Stomach (tissue), 9 donors: ENCODE results near the gene TTC27. TPM values are rescaled to one million over a fixed set of nuclear protein-coding genes. Genes with fewer than 3 reads are reported as not detected.

ENCODE experiments used
- DNase-seq, 2 donors: peaks; one replicate each; pipeline versions ENCODE4 v3.0.0 to v3.0.0-alpha.2; 2013 to 2019
- H3K27ac ChIP-seq, 5 donors: fragments of 200-600 bp in 4 of 5; sonication (generic) in 4 of 5; one replicate each; pipeline ENCODE4 v1.5.1; 2013 to 2019; ENCODE audit warnings: mild to moderate bottlenecking in 1 of 5, moderate library complexity in 1 of 5
- H3K27me3 ChIP-seq, 3 donors: fragments of 200-600 bp; sonication (generic); one replicate each; pipeline ENCODE4 v1.5.1; 2017 to 2019; ENCODE audit warnings: mixed run types in 1 of 3
- H3K36me3 ChIP-seq, 4 donors: fragments of 200-600 bp; sonication (generic); 1 replicate in 3 of 4; 2 replicates in 1 of 4; pipeline ENCODE4 v1.5.1; 2016 to 2019
- H3K4me1 ChIP-seq, 4 donors: fragments of 200-600 bp; sonication (generic); one replicate each; pipeline ENCODE4 v1.5.1; 2016 to 2019
- H3K4me3 ChIP-seq, 4 donors: fragments of 200-600 bp; sonication (generic) in 3 of 4; one replicate each; pipeline ENCODE4 v1.5.1; 2016 to 2019; ENCODE audit warnings: mild to moderate bottlenecking in 1 of 4
- H3K9me3 ChIP-seq, 4 donors: fragments of 200-600 bp; sonication (generic); one replicate each; pipeline ENCODE4 v1.5.1; 2016 to 2019
- EP300 ChIP-seq: sonication (generic); formaldehyde crosslinking; IDR thresholded peaks from one replicate; pipeline ENCODE4 v1.6.1; 2017; ENCODE audit warnings: antibody characterized with exemption
- POLR2A ChIP-seq, 4 donors: fragments of 450-650 bp; IDR thresholded peaks; one replicate each; pipeline ENCODE4 v1.6.1; 2016; ENCODE audit warnings: antibody characterized with exemption in 4 of 4, control low read depth in 2 of 4, mild to moderate bottlenecking in 1 of 4, moderate library complexity in 1 of 4
- POLR2AphosphoS5 ChIP-seq, 3 donors: sonication (generic); formaldehyde crosslinking; IDR thresholded peaks; one replicate each; pipeline ENCODE4 v1.6.1; 2016; ENCODE audit warnings: antibody characterized with exemption in 3 of 3
- WGBS, 5 donors: extraction: QIAGEN DNeasy Blood & Tissue Kit in 3 of 5; methylation state at CpG; one replicate each; pipeline versions ENCODE4 v1.1.5 to v1.1.7; 2013 to 2018; 5-methylcytosine and 5-hydroxymethylcytosine counted together
- intact Hi-C: fragments of 100-400 bp; cut with DNase I; formaldehyde crosslinking; loops from one replicate; pipeline ENCODE4 v1.15.1; 2023; ENCODE audit warnings: low total_unique reads
- polyA plus RNA-seq, 3 donors: library from polyadenylated mRNA; stranded (reverse); fragments of 200-250 nt; gene quantifications; one replicate each; pipeline ENCODE4 v1.2.3, GENCODE V29; 2013
- total RNA-seq, 5 donors: library from RNA; depleted of rRNA; stranded (reverse); fragments of >200 nt; gene quantifications; one replicate each; pipeline versions ENCODE4 v1.1.0 to v1.2.3, GENCODE V29; 2014 to 2016
- TF ChIP-seq, protein P1 (sequence below), 7 experiments: fragments of 450-650 bp in 4 of 7; fragments of 200-600 bp in 3 of 7; sonication (generic) in 3 of 7; IDR thresholded peaks; one replicate each; pipeline ENCODE4 v1.5.1; 2016 to 2019; ENCODE audit warnings: antibody characterized with exemption in 7 of 7, control low read depth in 2 of 7, mild to moderate bottlenecking in 1 of 7
- donor health status: healthy with polysubstance abuse.
- donor health status: Bipolar disorder and iron deficiency.
- donor health status: healthy.

TTC27 gene
- total and polyA plus RNA-seq, 8 donors, result 3.8 to 22.2 (median 5.9) TPM

DNA sequence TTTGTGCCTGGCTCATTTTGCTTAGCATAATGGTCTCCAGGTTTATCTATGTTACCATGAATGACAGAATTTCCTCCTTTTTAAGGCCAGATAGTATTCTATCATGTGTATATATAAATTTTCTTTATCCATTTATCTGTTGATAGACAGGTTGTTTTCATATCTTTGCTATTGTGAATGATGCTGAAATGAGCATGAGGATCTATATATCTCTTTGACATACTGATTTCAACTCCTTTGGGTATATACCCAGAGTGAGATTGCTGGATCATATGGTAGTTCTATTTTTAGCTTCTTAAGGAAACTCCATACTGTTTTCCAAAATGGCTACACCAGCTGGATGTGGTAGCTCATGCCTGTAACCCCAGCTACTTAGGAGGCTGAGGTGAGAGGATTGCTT, 232.5 kb downstream of the TTC27 start:
- intact Hi-C loops, result no loop called here
- H3K36me3 ChIP-seq, result no peaks in the 10 kb centered on the region
- H3K27ac ChIP-seq, result no peak overlapping the region
- H3K27me3 ChIP-seq, result no peaks in the 10 kb centered on the region
- TF ChIP-seq EP300, result no peak
- TF ChIP-seq, protein P1, sequence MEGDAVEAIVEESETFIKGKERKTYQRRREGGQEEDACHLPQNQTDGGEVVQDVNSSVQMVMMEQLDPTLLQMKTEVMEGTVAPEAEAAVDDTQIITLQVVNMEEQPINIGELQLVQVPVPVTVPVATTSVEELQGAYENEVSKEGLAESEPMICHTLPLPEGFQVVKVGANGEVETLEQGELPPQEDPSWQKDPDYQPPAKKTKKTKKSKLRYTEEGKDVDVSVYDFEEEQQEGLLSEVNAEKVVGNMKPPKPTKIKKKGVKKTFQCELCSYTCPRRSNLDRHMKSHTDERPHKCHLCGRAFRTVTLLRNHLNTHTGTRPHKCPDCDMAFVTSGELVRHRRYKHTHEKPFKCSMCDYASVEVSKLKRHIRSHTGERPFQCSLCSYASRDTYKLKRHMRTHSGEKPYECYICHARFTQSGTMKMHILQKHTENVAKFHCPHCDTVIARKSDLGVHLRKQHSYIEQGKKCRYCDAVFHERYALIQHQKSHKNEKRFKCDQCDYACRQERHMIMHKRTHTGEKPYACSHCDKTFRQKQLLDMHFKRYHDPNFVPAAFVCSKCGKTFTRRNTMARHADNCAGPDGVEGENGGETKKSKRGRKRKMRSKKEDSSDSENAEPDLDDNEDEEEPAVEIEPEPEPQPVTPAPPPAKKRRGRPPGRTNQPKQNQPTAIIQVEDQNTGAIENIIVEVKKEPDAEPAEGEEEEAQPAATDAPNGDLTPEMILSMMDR (IDR thresholded peaks at IDR 0.05), result no peak
- TF ChIP-seq POLR2AphosphoS5 (IDR thresholded peaks at IDR 0.05), result no peak
- TF ChIP-seq POLR2A (IDR thresholded peaks at IDR 0.05), result no peak
- no peaks in the 10 kb centered on the region for H3K9me3 ChIP-seq
- no peak overlapping the region for H3K4me3 ChIP-seq
- no peak for DNase-seq
- H3K4me1 ChIP-seq, result peaks cover 0 to 13% (median 6%) of the 10 kb centered on the region in 4 donors

DNA sequence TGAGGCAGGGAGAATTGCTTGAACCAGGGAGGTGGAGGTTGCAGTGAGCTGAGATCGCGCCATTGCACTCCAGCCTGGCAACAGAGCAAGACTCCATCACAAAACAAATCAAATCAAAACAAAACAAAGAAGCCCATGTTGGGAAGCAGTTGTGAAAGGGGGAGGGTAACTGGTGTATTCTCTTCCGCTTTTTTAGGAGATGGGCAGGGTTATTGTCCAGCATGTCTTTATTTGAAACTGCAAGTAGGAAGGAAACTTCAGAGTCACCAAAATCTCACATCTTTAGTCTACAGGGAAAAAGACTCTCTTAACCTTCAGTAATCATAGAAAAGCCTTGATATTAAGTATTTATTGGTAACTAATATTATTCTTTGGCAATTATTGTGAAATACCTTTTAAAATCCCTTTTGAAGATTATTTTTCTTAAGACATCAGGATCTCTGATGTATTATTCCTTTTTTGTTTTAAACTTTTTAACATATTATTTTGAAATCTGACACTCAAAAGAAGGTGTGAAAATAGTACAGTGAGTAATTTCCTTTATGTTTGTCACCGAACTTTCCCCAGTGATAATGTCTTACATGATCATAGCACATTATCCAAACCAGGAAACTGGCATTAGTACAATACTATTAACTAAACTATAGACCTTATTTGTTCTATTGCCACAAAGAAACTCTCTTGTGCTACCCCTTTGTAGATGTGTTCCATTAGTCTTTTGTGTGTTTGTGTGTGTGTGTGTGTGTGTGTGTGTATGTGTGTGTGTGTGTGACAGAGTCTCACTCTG, 234.6 kb downstream of the TTC27 start:
- H3K4me3 ChIP-seq, result no peak overlapping the region
- no peaks in the 10 kb centered on the region for H3K27me3 ChIP-seq
- H3K36me3 ChIP-seq, result no peaks in the 10 kb centered on the region
- no peaks in the 10 kb centered on the region for H3K9me3 ChIP-seq
- intact Hi-C loops, result no loop called here
- TF ChIP-seq POLR2AphosphoS5 (IDR thresholded peaks at IDR 0.05) (peak in 1 of 3 donors; percentile 6), POLR2A (IDR thresholded peaks at IDR 0.05) (no peak), EP300 (no peak)
- TF ChIP-seq, protein P1 (IDR thresholded peaks at IDR 0.05), result no peak
- 70 to 84% (median 78%) methylated on average over 4 of the region's 4 CpGs for WGBS, 5 donors
- H3K27ac ChIP-seq, result no peak overlapping the region
- DNase-seq, result no peak
- H3K4me1 ChIP-seq, result peaks cover 0 to 15% (median 6%) of the 10 kb centered on the region in 4 donors

- 76 to 92% (median 82%) methylated on average over 2 of the region's 2 CpGs for WGBS, 5 donors
- TF ChIP-seq, protein P1 (IDR thresholded peaks at IDR 0.05), result no peak
- no peak for TF ChIP-seq EP300
- H3K4me1 ChIP-seq, result peaks cover 0 to 15% (median 6%) of the 10 kb centered on the region in 4 donors
These were observed 235.5 kb downstream of the TTC27 start for GRCh38 chr2:32863326-32863725.

GRCh38 chr2:32863803-32864202, 236.0 kb downstream of the TTC27 start:
- Histone ChIP-seq H3K9me3 (no peaks in the 10 kb centered on the region), H3K27me3 (no peaks in the 10 kb centered on the region), H3K36me3 (no peaks in the 10 kb centered on the region), H3K4me3 (no peak overlapping the region), H3K27ac (peak overlapping the region in 1 of 5 donors; percentile 38), H3K4me1 (peaks cover 0 to 15% (median 6%) of the 10 kb centered on the region in 4 donors)
- TF ChIP-seq POLR2AphosphoS5 (IDR thresholded peaks at IDR 0.05), result no peak
- no peak for TF ChIP-seq EP300
- TF ChIP-seq POLR2A (IDR thresholded peaks at IDR 0.05), result no peak
- TF ChIP-seq, protein P1 (IDR thresholded peaks at IDR 0.05), result no peak
- no peak for DNase-seq
- intact Hi-C loops, result no loop called here
- 87 to 95% (median 90%) methylated on average over 7 of the region's 7 CpGs for WGBS, 5 donors

More at GRCh38 chr2:32863326-32863725, 235.5 kb downstream of the TTC27 start:
- Histone ChIP-seq H3K36me3 (no peaks in the 10 kb centered on the region), H3K9me3 (no peaks in the 10 kb centered on the region), H3K27me3 (no peaks in the 10 kb centered on the region), H3K27ac (no peak overlapping the region), H3K4me3 (no peak overlapping the region)
- intact Hi-C loops, result no loop called here
- no peak for DNase-seq
